T-helper 1 cell (primary cell): Measurements from ENCODE around the gene CCDC73.
"Not testable (repeated sequence)": the region's sequence is repeated elsewhere in the genome, so short reads cannot be mapped to it uniquely, and the experiment has no call there.

Source experiments
- DNase-seq, 5 donors: peaks; one replicate each; pipeline ENCODE4 v3.0.0-alpha.2; 2012 to 2020
- total RNA-seq, 4 donors: gene quantifications; one replicate each; lab custom pipeline; 2026; lab: John Stamatoyannopoulos, UW

Gene CCDC73
- total RNA-seq: 0 reads per million in 4 donors

GRCh38 chr11:32794439-32794838 lies at the start of gene CCDC73:
TSS of gene CCDC73 (minus strand) at chr11:32794662. CDS start at chr11:32760243, 34,419 bp downstream.
- DNase-seq: no peak

DNA sequence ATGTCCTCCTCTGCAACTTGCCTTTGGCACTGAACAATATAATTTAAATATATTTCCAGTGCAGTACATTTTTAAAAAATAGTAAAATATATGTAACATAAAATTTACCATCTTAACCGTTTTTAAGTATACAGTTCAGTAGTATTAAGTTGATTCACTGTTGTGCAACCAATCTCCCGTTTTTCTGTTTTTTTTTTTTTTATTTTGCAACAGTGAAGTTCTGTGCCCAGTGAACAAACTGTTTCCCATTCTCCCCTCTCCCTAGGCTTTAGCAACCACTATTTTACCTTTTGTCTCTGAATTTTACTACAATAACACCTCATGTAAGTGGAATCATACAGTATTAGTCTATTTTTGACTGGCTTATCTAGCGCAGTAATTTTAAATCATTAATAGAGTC lies 49.1 kb upstream of the CCDC73 start:
- DNase-seq: no peak

GRCh38 chr11:32840587-32840986 lies 46.1 kb upstream of the CCDC73 start:
- DNase-seq: no peak

GRCh38 chr11:32839308-32839707 lies 44.8 kb upstream of the CCDC73 start:
- DNase-seq: no peak

DNA sequence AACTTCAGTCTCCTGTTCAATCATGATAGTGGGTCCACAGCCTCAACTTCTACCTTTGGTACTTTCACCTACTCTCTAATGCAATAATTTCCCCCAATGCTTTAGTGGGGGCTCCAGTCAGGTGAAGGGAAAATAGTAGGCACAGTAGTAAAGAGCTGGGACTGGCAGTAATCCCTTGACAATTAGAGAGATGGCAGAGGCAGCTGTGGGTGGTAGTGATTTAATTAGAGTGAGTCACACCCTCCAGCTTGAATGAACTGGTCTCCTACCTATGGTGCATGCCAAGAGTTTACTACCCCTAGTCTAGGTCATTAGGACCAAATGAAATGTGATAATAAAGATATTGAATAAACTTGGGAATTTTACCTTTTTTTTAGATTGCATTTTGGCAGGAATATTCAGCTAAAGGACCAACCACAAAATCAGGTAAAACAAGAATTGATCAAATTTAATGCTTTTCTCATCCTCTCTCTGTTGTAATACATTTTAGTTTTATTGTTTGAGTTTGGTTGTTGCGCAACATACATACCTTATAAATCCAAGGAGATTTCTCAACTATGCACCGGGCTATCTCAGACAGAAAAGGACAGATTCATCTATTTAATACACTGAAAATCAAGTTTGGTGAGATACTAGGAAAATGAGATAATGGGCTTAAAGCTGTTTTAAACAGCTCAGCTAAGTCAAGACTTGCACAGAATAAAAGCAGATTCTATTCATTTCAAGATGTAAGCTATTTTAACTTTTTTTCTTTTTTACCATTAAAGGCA lies 44.2 kb upstream of the CCDC73 start:
- DNase-seq: no peak

- no peak for DNase-seq
Measured at GRCh38 chr11:32836946-32837345, 42.5 kb upstream of the CCDC73 start.

DNA sequence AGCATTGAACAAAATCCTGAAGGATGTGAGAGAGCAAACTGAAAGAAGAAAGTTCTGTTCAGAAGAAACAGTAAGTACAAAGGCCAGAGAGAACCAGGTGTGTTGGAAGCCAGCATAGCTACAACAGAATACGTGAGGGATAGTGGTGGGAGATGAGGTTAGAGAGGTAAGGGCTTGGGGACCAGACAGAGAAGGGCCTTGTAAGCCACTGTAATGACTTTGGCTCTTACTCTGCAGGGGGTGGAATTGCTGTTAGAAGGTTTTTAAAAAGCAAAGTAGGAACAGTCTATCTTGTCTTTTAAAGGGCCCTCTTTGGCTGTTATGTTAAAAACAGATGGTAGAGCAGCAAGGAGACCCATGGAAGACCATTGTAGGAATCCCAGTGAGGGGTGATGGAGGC lies 39.5 kb upstream of the CCDC73 start:
- no peak for DNase-seq

DNA sequence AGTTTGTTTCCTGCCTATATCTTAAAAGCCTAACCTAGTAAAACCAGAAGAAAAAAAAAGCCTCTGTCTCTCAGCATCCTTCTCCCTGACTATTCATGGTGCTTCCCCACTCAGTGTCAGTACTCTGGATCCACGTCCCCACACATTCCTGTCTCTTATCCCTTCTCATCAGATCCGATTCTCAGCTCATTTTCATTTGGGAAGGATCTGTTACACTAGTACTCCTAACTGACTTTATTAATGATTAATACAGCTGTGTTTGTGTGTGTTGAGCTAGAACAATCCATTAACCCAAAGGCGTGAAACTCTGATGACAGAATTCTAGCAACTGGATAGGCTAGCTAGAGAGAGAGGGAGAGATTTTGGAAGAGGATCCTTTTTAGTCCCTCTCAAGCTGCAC lies 36.8 kb upstream of the CCDC73 start:
- no peak for DNase-seq

- no peak for DNase-seq
Measured at GRCh38 chr11:32830796-32831195, 36.3 kb upstream of the CCDC73 start.

DNA sequence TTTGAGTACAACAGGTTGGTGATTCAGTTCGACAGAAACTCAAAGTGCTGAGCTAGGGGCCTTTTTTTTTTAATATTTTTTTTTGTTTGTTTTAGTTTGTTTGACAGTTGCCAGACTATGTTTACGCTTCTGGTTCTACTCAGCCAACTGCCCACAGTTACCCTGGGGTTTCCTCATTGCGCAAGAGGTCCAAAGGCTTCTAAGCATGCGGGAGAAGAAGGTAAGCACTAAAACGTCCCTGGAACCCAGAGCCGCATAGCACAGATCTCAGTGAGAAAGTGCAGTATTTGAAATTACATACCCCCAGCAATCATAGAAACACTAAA lies 35.9 kb upstream of the CCDC73 start:
- DNase-seq: no peak

DNA sequence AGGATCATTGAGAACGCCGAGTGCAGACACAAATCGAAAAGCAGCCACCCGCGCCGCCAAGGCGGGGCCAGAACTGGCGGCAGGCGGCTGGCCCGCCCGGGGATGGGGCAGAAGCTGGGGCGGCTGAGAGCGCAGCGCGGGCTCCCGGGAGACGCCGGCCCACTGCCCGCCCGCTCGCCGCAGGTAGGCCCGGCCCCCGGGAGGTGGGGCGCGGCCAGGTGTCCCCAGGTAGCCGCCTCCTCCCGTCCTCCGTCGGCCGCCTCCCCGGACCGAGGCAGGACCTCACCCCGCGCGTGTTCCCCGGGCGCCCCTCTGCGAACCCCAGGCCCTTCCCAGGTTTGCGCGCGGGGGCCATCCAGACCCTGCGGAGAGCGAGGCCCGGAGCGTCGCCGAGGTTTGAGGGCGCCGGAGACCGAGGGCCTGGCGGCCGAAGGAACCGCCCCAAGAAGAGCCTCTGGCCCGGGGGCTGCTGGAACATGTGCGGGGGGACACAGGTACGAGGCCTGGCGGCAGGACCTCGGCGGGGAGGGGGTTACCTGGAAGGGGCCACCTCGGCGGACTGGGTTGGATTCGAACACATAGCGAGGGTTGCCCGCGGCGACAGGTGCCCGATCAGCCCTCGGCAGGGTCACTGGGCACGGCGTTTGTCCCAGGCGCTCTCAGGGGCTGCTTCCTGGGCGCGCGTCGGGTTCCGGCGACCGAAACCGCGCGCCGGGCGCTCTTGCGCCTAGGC lies 35.4 kb upstream of the CCDC73 start, which contains the start of gene PRRG4:
Gene PRRG4 (plus strand): TSS at position 248 of the 733 bp plus-strand sequence. CDS start 603 bp downstream, outside the sequence.
- DNase-seq: peak in 2 of 5 donors; percentile 1 to 64

- peak in 1 of 5 donors; percentile 29 for DNase-seq
Measured at GRCh38 chr11:32829157-32829679, 34.8 kb upstream of the CCDC73 start.

GRCh38 chr11:32827276-32827675 lies 32.8 kb upstream of the CCDC73 start:
- DNase-seq: no peak

DNA sequence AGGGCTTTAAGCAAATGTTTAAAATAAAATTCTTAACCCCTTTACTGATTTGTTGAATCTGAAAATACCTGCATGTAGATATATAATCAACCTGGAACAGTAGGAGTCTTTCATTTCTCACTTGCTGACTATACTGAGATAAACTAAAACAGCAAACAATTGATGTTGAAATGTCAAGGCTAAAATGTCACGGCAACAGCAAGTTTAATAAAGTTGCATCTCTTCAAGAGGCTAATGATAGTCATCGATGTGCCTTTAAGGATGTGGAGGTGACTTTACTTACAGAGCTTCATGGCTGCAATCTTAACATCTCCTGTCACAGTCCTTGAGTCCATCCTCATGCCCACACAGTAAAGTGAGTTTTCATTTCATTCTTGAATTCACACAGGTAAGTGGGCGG lies 31.7 kb upstream of the CCDC73 start:
- DNase-seq: no peak

DNA sequence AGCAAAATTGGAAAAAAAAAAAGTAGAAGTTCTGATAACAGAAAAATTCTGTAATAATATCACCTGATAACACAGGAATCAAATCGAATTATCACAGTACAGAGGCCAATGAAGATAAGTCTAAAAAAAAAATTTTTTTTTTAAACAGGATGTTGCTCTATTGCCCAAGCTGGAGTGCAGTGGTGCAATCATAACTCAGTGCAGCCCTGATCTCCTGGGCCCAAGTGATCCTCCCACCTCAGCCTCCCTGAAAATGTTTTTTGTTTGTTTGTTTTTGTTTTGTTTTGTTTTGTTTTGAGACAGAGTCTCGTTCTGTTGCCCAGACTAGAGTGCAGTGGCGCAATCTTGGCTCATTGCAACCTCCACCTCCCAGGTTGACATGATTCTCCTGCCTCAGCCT lies 29.2 kb upstream of the CCDC73 start:
- not testable (repeated sequence) for DNase-seq

DNA sequence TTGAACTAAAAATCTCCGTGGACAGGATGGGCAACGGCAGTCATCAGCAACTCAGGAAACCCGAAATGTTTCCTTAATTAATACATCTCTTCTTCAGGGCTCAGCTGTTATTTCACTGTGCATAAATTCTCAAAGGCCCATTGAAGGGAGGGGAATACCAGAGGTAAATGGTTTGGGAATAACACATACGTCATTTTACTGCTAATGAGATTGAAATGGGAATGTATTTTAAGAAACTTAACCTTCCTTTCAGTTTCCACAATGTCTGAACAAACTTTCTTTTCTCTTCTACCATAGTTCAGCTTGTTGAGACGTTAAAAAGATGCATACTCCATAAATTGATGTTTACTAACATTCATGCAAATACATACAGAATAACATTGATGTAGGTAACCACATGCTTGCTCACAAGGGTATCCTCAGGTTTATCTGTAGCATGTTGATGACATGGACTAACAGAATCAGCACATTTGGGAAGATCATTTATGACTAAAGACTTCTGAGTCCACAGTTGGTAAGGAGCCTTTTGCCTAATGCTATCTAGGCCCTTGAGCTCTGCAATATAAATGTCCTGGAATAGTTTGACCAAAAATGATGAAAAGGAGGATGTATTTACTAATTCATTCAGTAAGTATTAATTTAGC lies 27.6 kb upstream of the CCDC73 start:
- DNase-seq: no peak

- no peak for DNase-seq
Measured at GRCh38 chr11:32821517-32821916, 27.1 kb upstream of the CCDC73 start.

- no peak for DNase-seq
Measured at GRCh38 chr11:32820497-32820896, 26.0 kb upstream of the CCDC73 start.

- no peak for DNase-seq
Measured at GRCh38 chr11:32819187-32819586, 24.7 kb upstream of the CCDC73 start.

GRCh38 chr11:32817852-32818183 lies 23.4 kb upstream of the CCDC73 start:
- no peak for DNase-seq

DNA sequence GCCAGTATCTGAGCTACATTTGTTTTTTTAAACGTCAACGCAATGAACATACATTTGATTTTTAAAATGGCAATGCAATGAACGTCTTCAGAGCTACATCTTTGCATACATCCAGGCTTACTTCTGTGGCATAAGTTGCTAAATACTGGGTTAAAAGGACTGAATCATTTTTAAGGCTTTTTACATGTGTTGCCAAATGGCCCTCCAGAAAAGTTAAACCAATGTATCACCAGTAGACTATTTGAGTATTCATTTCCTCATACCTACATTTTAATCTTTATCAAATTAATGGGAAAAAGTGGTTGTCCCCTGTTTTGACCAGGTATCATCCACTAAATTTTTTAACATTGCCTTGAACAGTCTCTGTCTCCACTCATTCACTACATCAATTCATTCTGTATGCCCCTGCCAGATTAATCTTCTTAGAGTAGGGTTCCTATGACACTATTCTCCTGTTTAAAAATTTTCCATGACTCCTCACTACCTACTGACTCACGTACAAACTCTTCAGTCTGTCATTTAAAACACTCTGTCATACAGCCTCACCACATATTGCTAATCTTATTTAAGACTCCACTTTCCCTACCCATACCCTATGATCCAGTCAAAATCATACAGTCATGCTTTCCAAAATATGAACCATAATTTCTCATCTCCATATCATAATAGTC lies 22.9 kb upstream of the CCDC73 start:
- no peak for DNase-seq

- DNase-seq: peak in 1 of 5 donors; percentile 59
Measured at GRCh38 chr11:32809313-32809712, 14.9 kb upstream of the CCDC73 start.

- DNase-seq: no peak
Measured at GRCh38 chr11:32796425-32796824, 2.0 kb upstream of the CCDC73 start.
